ENCODE measurements around the gene CBARP. TPM values are rescaled to one million over a fixed set of nuclear protein-coding genes. Genes with fewer than 3 reads are reported as not detected.

The CBARP gene
- total RNA-seq, 1 donor from 2014 or later = 74.7 TPM

DNA sequence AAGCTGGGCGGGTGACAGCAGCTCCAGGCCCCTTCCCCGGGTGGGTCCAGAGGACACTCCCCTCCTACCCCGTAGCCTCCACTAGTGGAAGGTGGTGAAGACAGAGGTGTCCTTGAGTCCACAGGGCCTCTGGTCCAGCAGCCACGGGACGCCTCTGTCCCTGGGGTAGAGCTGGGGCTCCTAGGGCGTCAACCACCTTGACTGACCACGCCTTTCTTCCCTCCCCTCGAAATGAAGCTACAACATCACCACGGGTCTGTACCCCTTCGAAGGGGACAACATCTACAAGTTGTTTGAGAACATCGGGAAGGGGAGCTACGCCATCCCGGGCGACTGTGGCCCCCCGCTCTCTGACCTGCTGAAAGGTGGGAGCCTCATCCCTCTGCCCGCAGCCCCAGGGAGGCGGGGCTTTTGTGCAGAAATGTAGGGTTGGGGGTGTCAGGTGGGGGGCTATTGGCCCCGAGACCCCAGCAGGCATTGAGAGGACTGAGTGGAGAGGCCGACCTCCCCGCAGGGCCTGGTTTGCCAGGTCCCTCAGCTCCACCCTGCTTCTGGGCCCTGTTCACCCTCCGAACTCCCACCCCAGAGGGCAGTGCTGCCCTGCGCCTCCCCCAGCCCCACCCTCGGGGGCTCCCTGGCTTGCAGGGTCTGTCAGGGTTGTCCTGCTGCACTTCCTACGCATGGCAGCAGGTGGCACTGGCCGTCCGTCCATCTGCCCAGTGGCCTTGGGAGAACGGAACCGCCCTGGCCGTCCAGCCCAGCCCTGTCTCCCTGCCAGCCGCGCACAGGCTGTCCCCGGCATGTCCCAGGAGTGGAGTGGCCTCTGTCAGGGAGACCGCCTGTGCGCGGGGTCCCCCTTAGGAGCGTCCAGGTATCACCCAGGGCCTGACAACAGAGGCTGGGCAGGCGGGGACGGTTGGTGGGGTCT lies 16.6 kb downstream of the CBARP start:
- no peaks in the 10 kb centered on the region for H3K36me3 Mint-ChIP-seq (ENCODE audit: unreplicated experiment)
- H3K27ac Mint-ChIP-seq (ENCODE audit: unreplicated experiment) = peak overlapping the region; percentile 48
- TF ChIP-seq, protein P1, sequence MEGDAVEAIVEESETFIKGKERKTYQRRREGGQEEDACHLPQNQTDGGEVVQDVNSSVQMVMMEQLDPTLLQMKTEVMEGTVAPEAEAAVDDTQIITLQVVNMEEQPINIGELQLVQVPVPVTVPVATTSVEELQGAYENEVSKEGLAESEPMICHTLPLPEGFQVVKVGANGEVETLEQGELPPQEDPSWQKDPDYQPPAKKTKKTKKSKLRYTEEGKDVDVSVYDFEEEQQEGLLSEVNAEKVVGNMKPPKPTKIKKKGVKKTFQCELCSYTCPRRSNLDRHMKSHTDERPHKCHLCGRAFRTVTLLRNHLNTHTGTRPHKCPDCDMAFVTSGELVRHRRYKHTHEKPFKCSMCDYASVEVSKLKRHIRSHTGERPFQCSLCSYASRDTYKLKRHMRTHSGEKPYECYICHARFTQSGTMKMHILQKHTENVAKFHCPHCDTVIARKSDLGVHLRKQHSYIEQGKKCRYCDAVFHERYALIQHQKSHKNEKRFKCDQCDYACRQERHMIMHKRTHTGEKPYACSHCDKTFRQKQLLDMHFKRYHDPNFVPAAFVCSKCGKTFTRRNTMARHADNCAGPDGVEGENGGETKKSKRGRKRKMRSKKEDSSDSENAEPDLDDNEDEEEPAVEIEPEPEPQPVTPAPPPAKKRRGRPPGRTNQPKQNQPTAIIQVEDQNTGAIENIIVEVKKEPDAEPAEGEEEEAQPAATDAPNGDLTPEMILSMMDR (IDR thresholded peaks at IDR 0.05; ENCODE audit: partially characterized antibody, unreplicated experiment) = peak; percentile 69
- H3K9me3 Mint-ChIP-seq (ENCODE audit: unreplicated experiment) = peaks cover 8% of the 10 kb centered on the region
- H3K27me3 Mint-ChIP-seq (ENCODE audit: unreplicated experiment) = peaks cover 7% of the 10 kb centered on the region
- H3K4me1 Mint-ChIP-seq (ENCODE audit: low read depth, unreplicated experiment) = peaks cover 14% of the 10 kb centered on the region
- H3K4me3 Mint-ChIP-seq (ENCODE audit: unreplicated experiment) = no peak overlapping the region
- peak; percentile 84 for DNase-seq

DNA sequence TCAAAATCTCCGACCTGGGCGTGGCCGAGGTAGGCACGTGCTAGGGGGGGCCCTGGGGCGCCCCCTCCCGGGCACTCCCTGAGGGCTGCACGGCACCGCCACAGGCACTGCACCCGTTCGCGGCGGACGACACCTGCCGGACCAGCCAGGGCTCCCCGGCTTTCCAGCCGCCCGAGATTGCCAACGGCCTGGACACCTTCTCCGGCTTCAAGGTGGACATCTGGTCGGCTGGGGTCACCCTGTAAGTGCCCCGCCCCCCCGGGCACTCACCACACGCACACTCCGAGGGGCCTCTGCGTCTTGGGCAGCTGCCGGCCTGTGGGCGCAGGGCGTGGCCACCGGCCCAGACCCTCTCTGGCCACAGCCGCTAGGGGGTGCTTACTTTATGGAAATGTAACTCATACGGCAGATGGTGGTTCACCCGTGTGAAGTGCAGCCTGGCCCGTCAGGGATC lies 17.3 kb downstream of the CBARP start:
- Mint-ChIP-seq H3K9me3 (ENCODE audit: unreplicated experiment) (peaks cover 11% of the 10 kb centered on the region), H3K4me3 (ENCODE audit: unreplicated experiment) (no peak overlapping the region), H3K36me3 (ENCODE audit: unreplicated experiment) (no peaks in the 10 kb centered on the region), H3K27me3 (ENCODE audit: unreplicated experiment) (peaks cover 12% of the 10 kb centered on the region), H3K27ac (ENCODE audit: unreplicated experiment) (no peak overlapping the region), H3K4me1 (ENCODE audit: low read depth, unreplicated experiment) (peaks cover 16% of the 10 kb centered on the region)
- DNase-seq = peak; percentile 51
- TF ChIP-seq, protein P1 (IDR thresholded peaks at IDR 0.05; ENCODE audit: partially characterized antibody, unreplicated experiment) = no peak

DNA sequence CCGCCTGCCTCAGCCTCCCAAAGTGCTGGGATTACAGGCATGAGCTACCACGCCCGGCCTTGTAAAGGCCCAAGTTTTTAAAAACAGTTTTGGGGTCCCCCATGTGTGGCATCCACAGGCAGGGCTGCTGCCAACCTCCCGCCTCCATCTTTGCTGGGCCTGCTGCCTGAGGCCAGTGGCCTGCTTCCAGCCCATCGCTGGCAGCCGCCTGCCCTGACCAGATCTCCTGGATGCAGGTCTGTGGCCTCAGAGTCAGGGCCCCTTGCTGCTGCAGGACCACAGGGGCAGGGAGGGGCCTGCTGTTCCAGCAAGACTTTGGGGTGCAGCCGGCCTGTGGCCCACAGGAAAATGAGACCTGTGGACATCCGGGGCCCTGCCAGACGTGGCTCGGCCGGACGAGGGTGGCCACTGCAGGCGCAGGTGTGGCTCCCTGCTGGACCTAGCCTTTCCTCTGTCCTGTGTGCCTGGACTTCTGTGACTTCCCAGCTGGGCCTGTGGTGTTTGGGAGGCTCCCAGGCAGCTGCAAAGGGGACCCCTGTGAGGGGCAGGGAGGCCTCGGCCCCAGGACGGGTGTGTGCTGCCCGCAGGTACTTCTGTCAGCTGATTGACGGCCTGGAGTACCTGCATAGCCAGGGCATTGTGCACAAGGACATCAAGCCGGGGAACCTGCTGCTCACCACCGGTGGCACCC lies 17.9 kb downstream of the CBARP start:
- TF ChIP-seq, protein P1 (IDR thresholded peaks at IDR 0.05; ENCODE audit: partially characterized antibody, unreplicated experiment) = no peak
- DNase-seq = no peak
- no peak overlapping the region for H3K4me3 Mint-ChIP-seq (ENCODE audit: unreplicated experiment)
- H3K4me1 Mint-ChIP-seq (ENCODE audit: low read depth, unreplicated experiment) = peaks cover 16% of the 10 kb centered on the region
- H3K9me3 Mint-ChIP-seq (ENCODE audit: unreplicated experiment) = peaks cover 9% of the 10 kb centered on the region
- H3K27ac Mint-ChIP-seq (ENCODE audit: unreplicated experiment) = no peak overlapping the region
- no peaks in the 10 kb centered on the region for H3K36me3 Mint-ChIP-seq (ENCODE audit: unreplicated experiment)
- H3K27me3 Mint-ChIP-seq (ENCODE audit: unreplicated experiment) = peaks cover 12% of the 10 kb centered on the region

DNA sequence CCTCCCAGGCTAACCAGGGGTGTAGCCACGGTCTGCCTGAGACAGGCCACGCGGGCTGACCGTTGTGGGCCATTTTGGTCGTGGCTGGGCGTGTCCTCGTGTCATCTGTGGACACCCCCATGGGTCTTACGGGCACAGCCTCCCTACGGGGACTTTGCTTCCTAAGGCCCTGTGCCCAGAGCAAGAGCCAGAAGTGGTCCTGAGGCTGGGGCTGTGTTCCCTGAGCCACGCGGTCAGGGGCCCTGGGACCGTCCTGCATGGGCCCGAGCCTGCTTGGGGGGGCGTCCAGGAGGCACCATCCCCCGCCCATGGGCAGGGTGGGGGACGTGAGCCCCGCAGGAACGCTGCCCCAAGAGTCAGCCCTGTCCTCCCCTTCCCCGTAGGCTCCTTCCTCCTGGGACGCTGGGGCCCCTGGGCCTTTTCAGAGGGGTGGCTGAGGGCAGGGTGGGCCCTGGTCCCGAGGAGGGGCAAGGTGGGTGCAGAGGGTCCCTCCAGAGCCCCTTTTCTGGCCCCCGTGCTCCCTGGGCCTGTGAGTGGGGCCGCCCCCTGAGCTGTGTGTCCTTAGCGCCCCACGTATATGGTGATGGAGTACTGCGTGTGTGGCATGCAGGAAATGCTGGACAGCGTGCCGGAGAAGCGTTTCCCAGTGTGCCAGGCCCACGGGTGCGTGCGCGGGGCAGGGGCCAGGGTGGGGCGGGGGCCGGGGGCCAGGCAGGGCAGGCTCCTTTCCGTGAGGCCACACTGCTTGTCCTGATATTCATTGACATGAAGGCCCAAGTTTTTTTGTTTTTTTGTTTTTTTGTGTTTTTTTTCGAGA lies 18.8 kb downstream of the CBARP start:
- Mint-ChIP-seq H3K9me3 (ENCODE audit: unreplicated experiment) (peaks cover 9% of the 10 kb centered on the region), H3K36me3 (ENCODE audit: unreplicated experiment) (no peaks in the 10 kb centered on the region), H3K4me3 (ENCODE audit: unreplicated experiment) (no peak overlapping the region), H3K27ac (ENCODE audit: unreplicated experiment) (no peak overlapping the region), H3K4me1 (ENCODE audit: low read depth, unreplicated experiment) (peaks cover 22% of the 10 kb centered on the region), H3K27me3 (ENCODE audit: unreplicated experiment) (peaks cover 12% of the 10 kb centered on the region)
- DNase-seq = peak; percentile 15
- TF ChIP-seq, protein P1 (IDR thresholded peaks at IDR 0.05; ENCODE audit: partially characterized antibody, unreplicated experiment) = no peak

Measured in glutamatergic neuron (in vitro differentiated cells).